Left ventricle myocardium inferior (tissue), 1 donor: ENCODE data around the gene NFIA. TPM values are rescaled to one million over a fixed set of nuclear protein-coding genes. Genes with fewer than 3 reads are reported as not detected.
A peak's percentile ranks its signal among the peaks of the same experiment; 100 is the strongest.
"Not testable (repeated sequence)": the region's sequence is repeated elsewhere in the genome, so short reads cannot be mapped to it uniquely, and the experiment has no call there.

Source experiments
- DNase-seq: peaks from one replicate; pipeline ENCODE4 v3.0.0-alpha.2; 2020
- H3K27ac ChIP-seq: fragments of 200-600 bp; replicated peaks from 2 replicates; pipeline ENCODE4 v1.8.0; 2021
- H3K27me3 ChIP-seq: fragments of 200-600 bp; 2 replicates; pipeline ENCODE4 v1.8.0; 2021; ENCODE audit warnings: low read depth
- H3K36me3 ChIP-seq: fragments of 200-600 bp; 2 replicates; pipeline ENCODE4 v1.8.0; 2021
- H3K4me1 ChIP-seq: fragments of 200-600 bp; 2 replicates; pipeline ENCODE4 v1.8.0; 2021
- H3K4me3 ChIP-seq: fragments of 200-600 bp; 2 replicates; pipeline ENCODE4 v1.8.0; 2021; ENCODE audit warnings: mild to moderate bottlenecking, moderate library complexity
- H3K9me3 ChIP-seq: fragments of 200-600 bp; replicated peaks from 2 replicates; pipeline ENCODE4 v1.8.0; 2021
- intact Hi-C: fragments of 100-400 bp; cut with micrococcal nuclease; formaldehyde crosslinking; loops from one replicate; pipeline ENCODE4 v1.11.0; 2022
- total RNA-seq: library from RNA; stranded (reverse); fragmentation: NEBNext Ultra II Directional; extraction: Animal tissue kit (Norgen Biotek cat#: 25700); gene quantifications from one replicate; pipeline ENCODE4 v1.2.1, GENCODE V29; 2021
- TF ChIP-seq, protein P1 (sequence below): fragments of 200-600 bp; IDR thresholded peaks from 2 replicates; pipeline ENCODE4 v1.8.0; 2021; ENCODE audit warnings: antibody characterized with exemption, mild to moderate bottlenecking, borderline replicate concordance
- donor health status: DM: no; HTN: yes; CAD: no; lungs with severe emphysema.

The NFIA gene
- total RNA-seq, 1 donor from 2014 or later = 90.2 TPM

DNA sequence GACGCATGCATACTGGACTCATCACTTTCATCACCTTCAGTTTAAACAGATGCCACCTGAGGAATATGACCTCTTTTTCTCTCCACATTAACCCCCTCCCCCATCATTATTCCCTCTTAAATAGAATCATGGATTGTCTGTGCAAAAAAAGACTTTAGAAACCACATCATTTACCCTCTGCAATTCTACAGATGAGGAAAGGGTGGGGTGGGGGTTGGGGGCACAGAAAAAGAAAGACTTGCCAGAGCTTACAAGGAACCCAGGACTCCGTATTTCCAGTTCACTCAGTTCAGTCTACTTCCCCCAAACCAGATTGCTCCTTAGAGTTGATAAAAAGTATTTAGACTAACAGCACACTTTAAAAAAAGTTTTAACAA, 26.2 kb upstream of the NFIA start:
- H3K4me1 ChIP-seq = peaks cover 65% of the 10 kb centered on the region
- H3K36me3 ChIP-seq = no peaks in the 10 kb centered on the region
- no peaks in the 10 kb centered on the region for H3K27me3 ChIP-seq
- H3K4me3 ChIP-seq = peak overlapping the region; percentile 77
- intact Hi-C loops = loop anchor here (5.0 to 10.0 kb wide), 2 partner anchors 129 to 281 kb away; no protein-coding TSS in a partner anchor
- no peak for DNase-seq
- no peaks in the 10 kb centered on the region for H3K9me3 ChIP-seq
- TF ChIP-seq, protein P1, sequence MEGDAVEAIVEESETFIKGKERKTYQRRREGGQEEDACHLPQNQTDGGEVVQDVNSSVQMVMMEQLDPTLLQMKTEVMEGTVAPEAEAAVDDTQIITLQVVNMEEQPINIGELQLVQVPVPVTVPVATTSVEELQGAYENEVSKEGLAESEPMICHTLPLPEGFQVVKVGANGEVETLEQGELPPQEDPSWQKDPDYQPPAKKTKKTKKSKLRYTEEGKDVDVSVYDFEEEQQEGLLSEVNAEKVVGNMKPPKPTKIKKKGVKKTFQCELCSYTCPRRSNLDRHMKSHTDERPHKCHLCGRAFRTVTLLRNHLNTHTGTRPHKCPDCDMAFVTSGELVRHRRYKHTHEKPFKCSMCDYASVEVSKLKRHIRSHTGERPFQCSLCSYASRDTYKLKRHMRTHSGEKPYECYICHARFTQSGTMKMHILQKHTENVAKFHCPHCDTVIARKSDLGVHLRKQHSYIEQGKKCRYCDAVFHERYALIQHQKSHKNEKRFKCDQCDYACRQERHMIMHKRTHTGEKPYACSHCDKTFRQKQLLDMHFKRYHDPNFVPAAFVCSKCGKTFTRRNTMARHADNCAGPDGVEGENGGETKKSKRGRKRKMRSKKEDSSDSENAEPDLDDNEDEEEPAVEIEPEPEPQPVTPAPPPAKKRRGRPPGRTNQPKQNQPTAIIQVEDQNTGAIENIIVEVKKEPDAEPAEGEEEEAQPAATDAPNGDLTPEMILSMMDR = no peak
- peak overlapping the region; percentile 100 for H3K27ac ChIP-seq

DNA sequence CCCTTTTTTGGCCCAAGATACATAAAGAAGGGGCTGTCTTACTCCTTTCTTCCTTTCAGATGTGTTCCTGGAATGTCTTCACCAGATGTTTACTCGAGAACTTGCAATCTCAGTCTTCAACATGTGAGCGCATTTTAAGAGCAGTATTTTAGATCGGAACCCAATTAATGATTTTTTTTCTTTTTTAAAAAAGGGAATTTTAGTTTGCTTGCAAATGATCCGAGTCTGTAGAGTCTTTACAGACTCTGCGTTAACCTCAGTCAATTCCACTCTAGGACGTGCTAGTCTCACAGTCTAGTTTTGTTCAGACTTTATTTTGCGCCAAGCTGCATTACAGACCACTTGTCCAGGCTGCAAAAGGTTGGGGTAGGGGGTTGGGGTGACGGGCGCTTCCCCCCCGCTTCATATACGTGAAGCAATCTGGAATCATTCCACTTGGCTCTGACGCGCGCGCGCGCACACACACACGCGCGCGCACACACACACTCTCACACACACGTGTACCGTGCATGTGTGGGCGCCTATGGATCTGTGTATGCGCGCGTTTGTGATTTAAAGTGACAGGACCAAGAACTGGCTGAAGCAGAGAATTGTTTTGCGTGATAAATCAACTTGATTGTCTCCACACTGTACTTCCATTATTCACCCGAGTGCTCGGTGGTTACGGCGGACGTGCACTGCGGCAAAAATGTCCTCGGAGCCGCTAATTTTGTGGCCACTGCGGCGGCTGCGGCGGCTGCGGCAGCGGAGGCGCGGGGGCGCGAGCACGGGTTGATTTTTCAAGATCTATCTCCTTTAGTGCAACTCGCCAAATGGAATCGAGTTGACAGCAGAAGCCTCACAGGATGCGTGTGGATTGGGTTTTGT, 25.6 kb upstream of the NFIA start:
- DNase-seq = peak; percentile 65
- Histone ChIP-seq H3K4me3 (peak overlapping the region; percentile 77), H3K4me1 (peaks cover 59% of the 10 kb centered on the region), H3K36me3 (no peaks in the 10 kb centered on the region), H3K9me3 (no peaks in the 10 kb centered on the region), H3K27me3 (no peaks in the 10 kb centered on the region), H3K27ac (peak overlapping the region; percentile 100)
- TF ChIP-seq, protein P1 = peak; percentile 9
- intact Hi-C loops = loop anchor here (5.0 to 10.0 kb wide), 2 partner anchors 128 to 280 kb away; no protein-coding TSS in a partner anchor

DNA sequence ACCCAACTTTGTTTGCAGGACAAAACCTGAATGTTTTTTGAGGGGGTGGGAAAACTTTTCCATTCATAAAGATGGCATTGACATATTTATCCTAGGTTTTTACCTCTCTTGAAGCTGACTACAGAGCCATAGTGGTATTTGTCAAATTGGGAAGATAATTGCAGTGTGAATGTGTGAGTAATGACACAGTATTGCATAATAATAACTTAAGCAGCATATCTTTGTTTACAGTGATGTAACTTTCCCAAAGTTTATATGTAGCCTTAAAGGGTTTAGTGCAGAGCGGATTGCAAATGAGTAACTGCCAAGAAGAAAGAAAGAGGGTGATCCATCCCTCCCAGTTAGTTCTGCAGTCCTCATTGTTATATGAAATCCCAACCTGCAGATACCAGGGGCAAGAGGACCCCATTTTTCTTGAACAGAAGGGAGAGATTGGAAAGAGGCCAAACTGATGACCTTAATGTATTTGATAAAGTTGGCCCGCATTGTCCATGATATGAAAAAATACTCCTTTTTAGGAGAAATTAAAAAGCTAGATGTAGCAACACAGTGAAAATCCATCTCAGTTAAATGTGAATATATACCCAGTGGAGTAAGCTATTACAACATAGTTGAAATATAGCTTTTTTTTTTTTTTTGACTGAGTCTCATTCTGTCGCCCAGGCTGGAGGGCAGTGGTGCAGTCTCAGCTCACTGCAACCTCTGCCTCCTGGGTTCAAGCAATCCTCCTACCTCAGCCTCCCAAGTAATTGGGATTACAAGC, 23.7 kb upstream of the NFIA start:
- no peaks in the 10 kb centered on the region for H3K27me3 ChIP-seq
- no peak overlapping the region for H3K27ac ChIP-seq
- no peaks in the 10 kb centered on the region for H3K9me3 ChIP-seq
- DNase-seq = no peak
- intact Hi-C loops = loop anchor here (5.0 to 10.0 kb wide), 2 partner anchors 126 to 279 kb away; no protein-coding TSS in a partner anchor
- no peak overlapping the region for H3K4me3 ChIP-seq
- TF ChIP-seq, protein P1 = no peak
- H3K4me1 ChIP-seq = peaks cover 40% of the 10 kb centered on the region
- no peaks in the 10 kb centered on the region for H3K36me3 ChIP-seq

DNA sequence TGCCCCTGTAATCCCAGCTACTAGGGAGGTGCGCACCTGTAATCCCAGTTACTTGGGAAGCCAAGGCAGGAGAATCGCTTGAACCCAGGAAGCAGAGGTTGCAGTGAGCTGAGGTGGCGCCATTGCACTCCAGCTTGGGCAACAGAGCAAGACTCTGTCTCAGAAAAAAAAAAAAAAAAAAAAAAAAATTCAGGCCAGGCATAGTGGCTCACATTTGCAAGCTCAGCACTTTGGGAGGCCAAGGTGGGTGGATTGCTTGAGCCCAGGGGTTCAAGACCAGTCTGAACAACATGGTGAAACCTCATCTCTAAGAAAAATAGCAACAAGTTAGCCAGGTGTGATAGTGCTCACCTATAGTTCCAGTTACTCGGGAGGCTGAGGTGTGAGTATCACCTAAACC, 20.8 kb upstream of the NFIA start:
- H3K36me3 ChIP-seq, H3K27ac ChIP-seq, intact Hi-C loops, H3K4me3 ChIP-seq, DNase-seq, H3K9me3 ChIP-seq, H3K27me3 ChIP-seq: not testable (repeated sequence)
- peaks cover 11% of the 10 kb centered on the region for H3K4me1 ChIP-seq

DNA sequence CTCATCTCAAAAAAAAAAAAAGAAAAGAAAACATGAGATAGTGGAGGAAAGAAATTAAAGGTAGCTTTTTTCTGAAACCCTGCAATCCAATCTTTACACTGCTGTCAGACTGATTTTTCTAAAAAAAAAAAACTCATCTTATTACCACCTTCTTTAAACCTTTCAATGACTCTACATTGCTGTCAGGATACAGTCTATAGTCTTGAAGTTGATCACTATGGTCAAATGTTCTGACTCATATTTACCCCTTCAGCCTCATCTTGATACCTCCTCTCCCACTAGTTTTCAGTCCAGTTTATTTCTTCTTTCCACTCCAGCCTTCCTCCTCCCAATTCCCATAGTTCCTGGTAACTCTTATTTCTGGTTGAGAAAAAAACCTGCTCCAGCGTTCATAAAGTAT, 17.7 kb upstream of the NFIA start:
- Histone ChIP-seq H3K9me3 (no peaks in the 10 kb centered on the region), H3K4me1 (no peaks in the 10 kb centered on the region), H3K27ac (no peak overlapping the region), H3K36me3 (no peaks in the 10 kb centered on the region), H3K4me3 (no peak overlapping the region), H3K27me3 (no peaks in the 10 kb centered on the region)
- no peak for DNase-seq
- TF ChIP-seq, protein P1 = no peak
- intact Hi-C loops = no loop called here
